HL-60 (cell line): ENCODE data around the gene PNMA8C.

Source experiments
- GABPA ChIP-seq: IDR thresholded peaks from 2 replicates; pipeline ENCODE4 v1.6.1; 2012; ENCODE audit warnings: low read depth
- POLR2AphosphoS5 ChIP-seq: IDR thresholded peaks from 2 replicates; pipeline ENCODE4 v1.6.1; 2012; ENCODE audit warnings: low read depth
- TF ChIP-seq, protein P1 (sequence below): IDR thresholded peaks from one replicate; pipeline ENCODE4 v1.5.1; 2011; ENCODE audit warnings: low read length, control low read depth, inconsistent platforms; ENCODE audit not compliant: insufficient read depth
- TF ChIP-seq, protein P2 (sequence below): IDR thresholded peaks from 2 replicates; pipeline ENCODE4 v1.6.1; 2012; ENCODE audit warnings: low read depth; ENCODE audit not compliant: insufficient replicate concordance

DNA sequence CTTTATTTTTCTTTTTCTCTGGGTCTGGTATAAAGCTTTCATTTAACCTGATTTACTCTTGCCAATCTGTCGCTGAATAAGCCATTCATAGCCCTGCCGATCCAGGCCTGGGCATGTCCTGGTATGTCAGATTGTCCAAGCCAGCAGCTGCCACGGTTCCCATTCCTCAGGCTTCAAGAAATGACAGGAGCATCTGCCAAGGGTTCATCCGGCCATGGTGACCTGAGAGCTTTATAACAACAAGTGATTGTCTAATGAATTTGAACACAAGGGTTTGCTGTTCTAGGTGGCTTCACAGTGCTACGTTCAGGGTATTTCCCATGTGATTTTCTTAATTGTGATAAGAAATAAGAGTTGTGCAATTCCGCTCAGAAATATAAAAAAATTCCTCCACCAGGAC is 22.6 kb upstream of the PNMA8C start:
- TF ChIP-seq, protein P1, sequence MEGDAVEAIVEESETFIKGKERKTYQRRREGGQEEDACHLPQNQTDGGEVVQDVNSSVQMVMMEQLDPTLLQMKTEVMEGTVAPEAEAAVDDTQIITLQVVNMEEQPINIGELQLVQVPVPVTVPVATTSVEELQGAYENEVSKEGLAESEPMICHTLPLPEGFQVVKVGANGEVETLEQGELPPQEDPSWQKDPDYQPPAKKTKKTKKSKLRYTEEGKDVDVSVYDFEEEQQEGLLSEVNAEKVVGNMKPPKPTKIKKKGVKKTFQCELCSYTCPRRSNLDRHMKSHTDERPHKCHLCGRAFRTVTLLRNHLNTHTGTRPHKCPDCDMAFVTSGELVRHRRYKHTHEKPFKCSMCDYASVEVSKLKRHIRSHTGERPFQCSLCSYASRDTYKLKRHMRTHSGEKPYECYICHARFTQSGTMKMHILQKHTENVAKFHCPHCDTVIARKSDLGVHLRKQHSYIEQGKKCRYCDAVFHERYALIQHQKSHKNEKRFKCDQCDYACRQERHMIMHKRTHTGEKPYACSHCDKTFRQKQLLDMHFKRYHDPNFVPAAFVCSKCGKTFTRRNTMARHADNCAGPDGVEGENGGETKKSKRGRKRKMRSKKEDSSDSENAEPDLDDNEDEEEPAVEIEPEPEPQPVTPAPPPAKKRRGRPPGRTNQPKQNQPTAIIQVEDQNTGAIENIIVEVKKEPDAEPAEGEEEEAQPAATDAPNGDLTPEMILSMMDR: no peak
- no peak for TF ChIP-seq POLR2AphosphoS5
- no peak for TF ChIP-seq GABPA
- TF ChIP-seq, protein P2, sequence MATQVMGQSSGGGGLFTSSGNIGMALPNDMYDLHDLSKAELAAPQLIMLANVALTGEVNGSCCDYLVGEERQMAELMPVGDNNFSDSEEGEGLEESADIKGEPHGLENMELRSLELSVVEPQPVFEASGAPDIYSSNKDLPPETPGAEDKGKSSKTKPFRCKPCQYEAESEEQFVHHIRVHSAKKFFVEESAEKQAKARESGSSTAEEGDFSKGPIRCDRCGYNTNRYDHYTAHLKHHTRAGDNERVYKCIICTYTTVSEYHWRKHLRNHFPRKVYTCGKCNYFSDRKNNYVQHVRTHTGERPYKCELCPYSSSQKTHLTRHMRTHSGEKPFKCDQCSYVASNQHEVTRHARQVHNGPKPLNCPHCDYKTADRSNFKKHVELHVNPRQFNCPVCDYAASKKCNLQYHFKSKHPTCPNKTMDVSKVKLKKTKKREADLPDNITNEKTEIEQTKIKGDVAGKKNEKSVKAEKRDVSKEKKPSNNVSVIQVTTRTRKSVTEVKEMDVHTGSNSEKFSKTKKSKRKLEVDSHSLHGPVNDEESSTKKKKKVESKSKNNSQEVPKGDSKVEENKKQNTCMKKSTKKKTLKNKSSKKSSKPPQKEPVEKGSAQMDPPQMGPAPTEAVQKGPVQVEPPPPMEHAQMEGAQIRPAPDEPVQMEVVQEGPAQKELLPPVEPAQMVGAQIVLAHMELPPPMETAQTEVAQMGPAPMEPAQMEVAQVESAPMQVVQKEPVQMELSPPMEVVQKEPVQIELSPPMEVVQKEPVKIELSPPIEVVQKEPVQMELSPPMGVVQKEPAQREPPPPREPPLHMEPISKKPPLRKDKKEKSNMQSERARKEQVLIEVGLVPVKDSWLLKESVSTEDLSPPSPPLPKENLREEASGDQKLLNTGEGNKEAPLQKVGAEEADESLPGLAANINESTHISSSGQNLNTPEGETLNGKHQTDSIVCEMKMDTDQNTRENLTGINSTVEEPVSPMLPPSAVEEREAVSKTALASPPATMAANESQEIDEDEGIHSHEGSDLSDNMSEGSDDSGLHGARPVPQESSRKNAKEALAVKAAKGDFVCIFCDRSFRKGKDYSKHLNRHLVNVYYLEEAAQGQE: no peak
